Activated T-cell treated with anti-CD3 and anti-CD28 coated beads, Interleukin-2, amount 50 U/mL, for 72 hours (primary cell): ENCODE measurements around the gene MICALL1. TPM values are rescaled to one million over a fixed set of nuclear protein-coding genes. Genes with fewer than 3 reads are reported as not detected.
"Not testable (repeated sequence)": the region's sequence is repeated elsewhere in the genome, so short reads cannot be mapped to it uniquely, and the experiment has no call there.

ENCODE experiments used
- ATAC-seq, 2 donors: fragments of 150-1000 bp; cut with Tn5 transposase; replicated peaks in 1 of 2; 2 replicates each; pipeline ENCODE4 v1.10.0; 2021; ENCODE audit warnings: moderate library complexity in 2 of 2, mild to moderate bottlenecking in 1 of 2
- DNase-seq, 2 donors: peaks; one replicate each; pipeline ENCODE4 v3.0.0; 2021 to 2022; ENCODE audit warnings: mixed read lengths in 1 of 2
- H3K27ac Mint-ChIP-seq: one replicate; pipeline ENCODE4 v1.8.0; 2022; ENCODE audit warnings: mild to moderate bottlenecking, moderate library complexity, mixed read lengths
- H3K27me3 Mint-ChIP-seq: one replicate; pipeline ENCODE4 v1.8.0; 2022; ENCODE audit warnings: low read depth, mixed read lengths
- H3K36me3 Mint-ChIP-seq, 2 donors: one replicate each; pipeline ENCODE4 v1.8.0; 2022; ENCODE audit warnings: mixed read lengths in 2 of 2, mild to moderate bottlenecking in 1 of 2; ENCODE audit not compliant: insufficient read depth in 2 of 2
- H3K4me1 Mint-ChIP-seq: one replicate; pipeline ENCODE4 v1.8.0; 2022; ENCODE audit warnings: low read depth, mixed read lengths
- H3K4me3 Mint-ChIP-seq, 2 donors: one replicate each; pipeline ENCODE4 v1.8.0; 2022; ENCODE audit warnings: mild to moderate bottlenecking in 2 of 2, mixed read lengths in 2 of 2, moderate library complexity in 2 of 2
- H3K9me3 Mint-ChIP-seq, 2 donors: one replicate each; pipeline ENCODE4 v1.8.0; 2022; ENCODE audit warnings: mixed read lengths in 2 of 2
- total RNA-seq, 2 donors: library from RNA; stranded (reverse); gene quantifications; one replicate each; pipeline ENCODE4 v1.2.3, GENCODE V29; 2022

The MICALL1 gene
- total RNA-seq, 2 donors from 2014 or later = 21.3 to 21.6 TPM

DNA sequence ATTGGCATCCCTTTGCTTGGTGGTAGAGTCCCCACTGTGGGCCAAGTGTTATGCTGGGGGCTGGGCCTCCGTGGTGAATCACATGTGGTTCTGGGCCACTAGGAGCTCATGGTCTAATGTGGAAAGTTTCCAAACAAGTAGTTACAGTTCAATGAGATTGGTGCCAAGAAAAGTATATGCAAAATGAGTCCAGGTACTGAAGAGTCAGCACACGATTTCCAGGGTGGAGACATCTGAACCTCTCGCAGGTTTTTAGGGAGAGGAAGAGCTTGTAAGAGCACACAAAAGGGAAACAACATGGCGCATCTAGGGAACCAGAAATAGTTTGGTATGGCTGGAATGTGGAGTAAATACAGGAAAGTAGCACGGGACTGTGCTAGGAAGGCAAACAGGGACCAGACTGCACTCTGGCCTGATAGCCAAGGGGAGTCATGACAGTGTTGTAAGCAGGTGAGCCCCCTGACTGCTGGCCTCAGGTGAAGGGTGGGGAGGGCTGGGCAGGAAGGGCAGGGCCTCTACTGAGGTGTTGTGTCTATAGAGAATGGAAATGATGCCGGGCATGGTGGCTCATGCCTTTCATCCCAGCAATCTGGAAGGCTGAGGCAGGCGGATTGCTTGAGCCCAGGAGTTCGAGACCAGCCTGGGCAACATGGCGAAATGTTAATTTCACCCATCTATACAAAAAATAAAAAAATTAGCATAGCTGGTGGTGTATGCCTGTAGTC lies 60.0 kb downstream of the MICALL1 start:
- ATAC-seq (no peak), DNase-seq (no peak)
- Mint-ChIP-seq H3K36me3 (peaks cover 4 to 7% of the 10 kb centered on the region in 2 donors), H3K9me3 (no peaks in the 10 kb centered on the region), H3K4me1 (peaks cover 4% of the 10 kb centered on the region), H3K27me3 (no peaks in the 10 kb centered on the region), H3K27ac (no peak overlapping the region), H3K4me3 (no peak overlapping the region)

DNA sequence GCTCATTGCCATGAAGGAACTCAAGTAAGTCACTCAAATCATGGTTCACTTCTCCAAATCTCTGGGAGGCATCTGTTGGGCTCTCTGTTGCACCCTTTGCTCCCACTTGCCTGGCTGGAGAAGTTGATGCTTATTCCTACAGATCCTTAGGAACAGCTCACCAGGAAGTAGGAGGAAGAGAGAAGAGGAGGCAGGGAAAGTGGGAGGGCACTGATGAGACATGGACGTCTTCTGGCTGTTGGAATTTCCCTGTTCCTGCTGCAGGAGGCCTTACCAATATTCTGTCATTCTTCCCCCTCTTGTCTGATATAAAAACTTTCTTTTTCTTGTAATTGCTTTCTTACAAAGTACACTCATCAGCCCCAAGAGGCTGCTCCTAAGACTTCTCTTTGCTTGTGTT lies 61.0 kb downstream of the MICALL1 start:
- H3K4me3 Mint-ChIP-seq = no peak overlapping the region
- H3K36me3 Mint-ChIP-seq = peaks cover 1 to 5% of the 10 kb centered on the region in 2 donors
- no peaks in the 10 kb centered on the region for H3K27me3 Mint-ChIP-seq
- H3K9me3 Mint-ChIP-seq = no peaks in the 10 kb centered on the region
- peaks cover 4% of the 10 kb centered on the region for H3K4me1 Mint-ChIP-seq
- no peak overlapping the region for H3K27ac Mint-ChIP-seq
- ATAC-seq (no peak), DNase-seq (no peak)

DNA sequence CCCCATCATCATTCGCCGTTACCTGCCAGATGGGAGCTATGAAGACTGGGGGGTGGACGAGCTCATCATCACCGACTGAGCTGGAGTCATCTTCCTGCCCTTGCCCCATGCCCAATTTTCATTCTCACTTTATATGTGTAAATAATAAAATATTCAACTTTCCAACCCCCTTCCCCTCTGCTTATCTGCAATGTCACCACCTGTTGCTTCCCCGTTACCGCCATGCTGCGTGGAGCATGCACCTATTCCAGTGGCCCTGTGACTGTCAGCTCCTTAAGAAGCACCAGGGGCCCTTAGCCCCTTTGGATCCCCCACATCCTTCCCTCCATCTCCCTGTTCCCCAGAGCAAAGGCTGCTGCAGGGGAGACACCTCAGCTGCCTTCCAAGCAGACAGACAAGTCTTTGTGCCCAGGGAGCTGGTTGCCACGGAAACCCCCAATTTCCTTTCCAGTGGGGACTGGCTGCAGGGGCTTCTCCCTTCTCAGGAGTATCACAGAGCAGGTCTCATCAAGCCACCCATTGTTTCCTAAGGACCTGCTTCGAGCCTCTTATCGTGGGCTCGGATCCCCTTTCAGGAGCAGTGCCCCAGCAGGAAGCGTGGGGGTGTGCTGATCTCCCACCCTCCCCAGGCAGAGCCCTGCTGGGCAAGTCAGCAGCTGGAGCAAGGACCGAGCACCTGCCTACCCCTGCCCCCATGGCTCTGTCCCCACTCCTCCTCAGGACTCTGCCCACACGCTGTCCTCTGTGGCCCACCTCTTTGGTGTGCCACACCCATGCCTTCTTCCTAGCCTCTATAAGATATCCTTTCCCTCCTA lies 61.7 kb downstream of the MICALL1 start:
- ATAC-seq = no peak
- Mint-ChIP-seq H3K4me3 (no peak overlapping the region), H3K4me1 (peaks cover 4% of the 10 kb centered on the region), H3K9me3 (no peaks in the 10 kb centered on the region), H3K36me3 (peaks cover 1 to 5% of the 10 kb centered on the region in 2 donors), H3K27me3 (no peaks in the 10 kb centered on the region), H3K27ac (no peak overlapping the region)
- no peak for DNase-seq

DNA sequence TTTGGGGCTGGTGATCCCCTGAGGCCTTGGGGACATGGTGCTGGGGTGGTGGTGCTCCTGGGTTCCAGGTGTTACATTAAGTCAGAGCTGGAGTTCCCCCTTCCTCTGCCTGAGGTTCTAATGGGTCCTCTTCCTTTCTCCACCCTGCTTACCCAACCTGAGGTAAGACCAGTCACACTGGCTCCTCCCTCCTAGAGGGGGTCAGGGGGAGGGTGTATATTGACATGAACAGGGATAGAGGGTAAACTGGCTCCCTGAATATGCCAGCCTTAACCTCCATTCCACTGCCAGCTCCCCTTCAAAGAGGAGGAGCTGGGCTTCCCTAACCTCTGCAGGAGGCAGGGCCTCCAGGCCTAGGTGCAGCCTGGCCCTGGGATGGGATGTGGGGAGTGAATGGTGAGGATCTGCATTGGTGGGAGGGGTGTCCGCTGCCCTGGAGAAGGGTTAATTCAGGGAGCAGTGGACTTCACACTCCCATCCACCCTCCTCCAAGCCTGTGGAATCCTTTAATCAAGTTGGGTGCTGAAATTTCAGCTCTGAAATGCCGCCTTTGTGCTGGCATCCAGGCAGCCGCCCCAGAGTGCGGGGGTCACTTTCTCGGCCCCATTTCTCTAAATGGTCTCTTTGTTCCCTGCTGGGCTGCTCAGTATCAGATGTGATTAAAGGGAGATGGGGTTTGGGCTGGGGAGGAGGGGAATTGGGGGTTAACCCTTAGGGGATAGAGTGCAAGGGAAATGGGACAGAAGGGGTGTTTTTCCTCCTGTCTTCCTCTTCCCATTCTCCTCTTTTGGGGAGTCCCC lies 62.6 kb downstream of the MICALL1 start:
- DNase-seq = no peak
- Mint-ChIP-seq H3K27ac (no peak overlapping the region), H3K9me3 (no peaks in the 10 kb centered on the region), H3K36me3 (peaks cover 1 to 5% of the 10 kb centered on the region in 2 donors), H3K4me3 (no peak overlapping the region), H3K27me3 (no peaks in the 10 kb centered on the region), H3K4me1 (peaks cover 4% of the 10 kb centered on the region)
- no peak for ATAC-seq

DNA sequence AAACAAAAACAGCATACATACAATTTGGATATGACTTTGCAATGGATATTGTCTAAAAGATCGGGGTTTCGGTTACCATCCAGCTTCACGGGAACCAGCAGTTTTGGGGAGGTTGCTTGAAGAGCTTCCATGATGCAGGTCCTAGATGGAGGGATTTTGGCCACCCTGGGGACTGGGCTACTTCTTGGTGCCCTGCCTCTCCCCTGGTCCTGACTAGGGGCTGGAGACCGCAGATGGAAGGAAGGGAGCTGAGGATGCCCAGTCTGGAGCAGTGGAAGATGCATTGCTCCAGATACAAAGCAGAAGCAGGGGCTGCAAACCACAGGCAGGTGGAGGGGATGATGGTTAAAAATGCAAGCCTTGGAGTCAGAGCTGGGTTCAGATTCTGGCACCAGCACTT lies 64.8 kb downstream of the MICALL1 start:
- Mint-ChIP-seq H3K4me3 (no peak overlapping the region), H3K36me3 (peaks cover 1 to 2% of the 10 kb centered on the region in 2 donors), H3K27ac (no peak overlapping the region), H3K27me3 (no peaks in the 10 kb centered on the region), H3K4me1 (peaks cover 2% of the 10 kb centered on the region), H3K9me3 (no peaks in the 10 kb centered on the region)
- DNase-seq (no peak), ATAC-seq (no peak)

DNA sequence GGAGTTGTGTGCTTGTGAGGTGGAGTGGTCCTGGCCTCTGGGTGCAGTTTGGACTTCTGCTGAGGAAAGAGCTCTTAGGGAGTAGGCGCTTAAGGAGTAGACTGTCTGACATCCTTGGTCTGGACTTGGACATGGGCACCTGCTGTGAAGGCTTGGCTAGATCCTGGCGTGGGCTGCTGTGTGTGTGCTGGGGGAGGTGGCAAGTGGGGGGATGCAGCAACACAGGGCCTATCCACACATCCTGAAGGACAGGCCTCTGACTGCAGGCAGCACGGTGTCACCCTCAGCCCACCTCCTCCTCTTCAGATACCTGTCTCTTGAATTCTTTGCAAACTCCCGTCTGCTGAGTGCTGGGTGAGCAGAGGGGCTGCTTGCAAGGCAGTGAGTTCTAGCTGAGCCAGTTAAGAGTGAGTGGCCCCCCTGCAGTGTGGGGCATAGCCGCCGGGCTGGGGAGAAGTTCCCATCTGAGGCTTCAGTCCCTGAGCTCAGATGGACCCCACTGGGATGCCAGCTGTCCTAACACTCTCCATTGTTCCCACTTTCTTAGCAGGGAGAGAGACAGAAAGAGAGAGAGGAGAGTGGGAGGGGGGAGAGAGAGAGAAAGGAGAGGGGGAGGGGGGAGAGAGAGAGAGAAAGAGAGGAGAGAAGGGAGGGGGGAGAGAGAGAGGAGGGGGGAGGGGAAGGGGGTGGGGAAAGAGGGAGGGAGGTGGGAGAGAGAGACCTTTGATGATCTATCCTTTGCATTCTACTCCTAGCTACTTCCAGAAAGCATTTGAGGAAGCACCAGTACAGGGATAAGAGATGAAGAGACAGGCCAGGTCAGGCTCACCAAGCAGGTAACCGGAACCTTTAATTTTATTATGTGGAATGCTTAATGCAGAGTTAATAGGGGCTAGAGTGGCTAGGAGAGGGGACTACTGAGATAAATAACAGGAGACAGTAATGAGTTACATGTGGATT lies 65.7 kb downstream of the MICALL1 start:
- Mint-ChIP-seq H3K4me3 (no peak overlapping the region), H3K4me1 (no peaks in the 10 kb centered on the region), H3K27me3 (no peaks in the 10 kb centered on the region), H3K27ac (no peak overlapping the region), H3K9me3 (no peaks in the 10 kb centered on the region), H3K36me3 (peaks cover 0 to 1% of the 10 kb centered on the region in 2 donors)
- DNase-seq (no peak), ATAC-seq (no peak)

DNA sequence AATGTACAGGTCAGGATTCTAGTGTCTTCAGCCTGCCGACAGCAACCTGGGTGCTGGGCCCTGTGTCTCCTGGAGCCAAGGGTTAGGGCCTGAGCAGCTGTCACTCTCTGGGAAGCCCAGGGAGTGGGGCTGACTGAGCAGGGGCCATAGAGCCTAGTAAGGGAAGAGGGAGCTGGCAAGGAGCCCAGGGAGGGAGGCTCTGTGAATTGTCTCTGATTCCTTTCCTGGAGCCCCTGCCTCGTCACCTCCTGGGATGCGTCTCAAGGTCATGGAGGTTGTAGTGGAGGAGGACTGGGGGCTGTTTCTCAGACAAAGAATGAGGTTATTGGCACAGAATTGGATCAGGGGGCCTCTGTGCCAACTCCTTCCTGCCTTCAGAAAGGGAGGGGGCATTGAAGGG lies 66.4 kb downstream of the MICALL1 start:
- Mint-ChIP-seq H3K27me3 (no peaks in the 10 kb centered on the region), H3K4me3 (no peak overlapping the region), H3K27ac (no peak overlapping the region), H3K9me3 (no peaks in the 10 kb centered on the region), H3K36me3 (peaks cover 0 to 1% of the 10 kb centered on the region in 2 donors), H3K4me1 (no peaks in the 10 kb centered on the region)
- DNase-seq (no peak), ATAC-seq (no peak)

DNA sequence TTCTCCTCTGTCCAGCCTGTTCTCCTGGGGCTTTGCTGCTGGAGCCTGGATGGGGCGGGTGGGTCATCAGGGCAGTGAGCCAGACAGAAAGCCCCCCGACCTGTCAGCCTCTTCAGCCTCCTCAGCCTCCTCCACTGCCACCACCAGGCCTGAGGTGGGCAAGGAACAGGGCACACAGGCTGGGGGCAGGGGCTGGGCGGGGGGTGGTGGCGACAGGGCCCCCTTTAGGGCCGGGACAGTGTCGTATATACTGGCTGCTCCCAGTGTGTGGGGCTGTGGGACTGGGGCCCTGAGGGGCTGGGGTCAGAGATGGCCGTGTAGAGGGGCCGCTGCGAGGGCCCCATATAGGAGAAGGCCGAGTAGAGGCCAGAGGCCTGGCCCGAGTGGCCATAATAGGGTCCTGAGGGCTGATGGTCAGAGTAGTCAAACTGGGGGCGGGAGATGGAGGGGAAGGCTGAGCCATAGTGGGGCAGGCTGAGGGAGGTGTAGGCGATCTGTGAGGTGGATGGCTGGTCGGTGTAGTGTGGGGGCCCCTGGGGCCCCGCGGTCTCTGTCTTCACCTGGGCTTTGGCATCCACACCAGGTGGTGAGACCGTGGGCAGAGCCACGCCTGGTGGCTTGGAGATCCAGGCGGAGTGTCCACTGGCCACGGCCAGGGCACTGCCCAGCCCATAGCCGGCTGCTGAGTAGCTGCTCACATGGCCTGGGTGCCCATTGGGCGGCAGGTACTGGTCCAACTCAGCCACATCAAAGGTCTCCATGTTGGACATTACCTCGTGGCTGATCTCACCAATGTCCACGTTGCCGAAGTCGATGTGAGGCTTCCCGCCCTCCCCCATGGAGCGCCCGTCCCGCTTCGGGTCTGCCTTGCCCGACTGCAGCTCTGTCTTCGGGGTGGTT lies 67.4 kb downstream of the MICALL1 start:
- Mint-ChIP-seq H3K27ac (no peak overlapping the region), H3K9me3 (no peaks in the 10 kb centered on the region), H3K36me3 (no peaks in the 10 kb centered on the region), H3K4me1 (no peaks in the 10 kb centered on the region), H3K27me3 (no peaks in the 10 kb centered on the region), H3K4me3 (no peak overlapping the region)
- DNase-seq = no peak
- no peak for ATAC-seq

DNA sequence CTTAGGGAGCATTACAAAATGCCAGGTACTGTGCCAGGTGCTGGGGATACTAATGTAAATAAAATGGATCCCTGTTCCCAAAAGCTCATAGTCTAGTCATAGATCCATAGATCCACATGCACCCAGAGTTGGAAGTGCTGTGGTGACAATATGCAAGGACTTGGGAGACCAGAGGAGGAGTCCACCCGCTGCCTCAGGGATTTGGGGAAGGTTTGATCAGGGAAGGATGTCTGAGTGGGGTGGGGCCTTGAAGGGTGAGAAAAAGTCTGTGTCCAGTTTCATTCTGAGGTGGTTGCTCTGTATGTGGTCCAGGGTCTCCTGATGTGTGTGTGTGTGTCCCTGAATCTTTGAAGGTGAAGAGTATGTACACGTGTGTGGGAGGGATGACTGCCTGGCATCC lies 69.1 kb downstream of the MICALL1 start:
- H3K4me1 Mint-ChIP-seq = no peaks in the 10 kb centered on the region
- no peak for DNase-seq
- H3K36me3 Mint-ChIP-seq = no peaks in the 10 kb centered on the region
- ATAC-seq = no peak
- no peak overlapping the region for H3K27ac Mint-ChIP-seq
- H3K4me3 Mint-ChIP-seq = no peak overlapping the region
- H3K9me3 Mint-ChIP-seq = no peaks in the 10 kb centered on the region
- H3K27me3 Mint-ChIP-seq = no peaks in the 10 kb centered on the region

DNA sequence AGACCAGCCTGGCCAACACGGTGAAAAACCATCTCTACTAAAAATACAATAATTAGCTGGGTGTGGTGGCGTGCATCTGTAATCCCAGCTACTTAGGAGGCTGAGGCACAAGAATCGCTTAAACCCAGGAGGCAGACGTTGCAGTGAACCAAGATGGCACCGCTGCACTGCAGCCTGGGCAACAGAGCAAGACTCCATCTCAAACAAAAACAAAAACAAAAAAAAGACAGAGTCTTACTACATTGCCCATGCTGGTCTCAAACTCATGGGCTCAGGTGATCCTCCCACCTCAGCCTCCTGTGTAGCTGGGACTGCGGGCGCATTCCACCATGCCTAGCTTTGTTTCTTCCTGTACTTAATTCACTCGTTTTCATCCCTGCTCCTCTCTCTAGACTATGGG lies 69.9 kb downstream of the MICALL1 start:
- H3K36me3 Mint-ChIP-seq, H3K4me1 Mint-ChIP-seq, H3K4me3 Mint-ChIP-seq, ATAC-seq, H3K27me3 Mint-ChIP-seq, H3K27ac Mint-ChIP-seq, DNase-seq, H3K9me3 Mint-ChIP-seq: not testable (repeated sequence)

DNA sequence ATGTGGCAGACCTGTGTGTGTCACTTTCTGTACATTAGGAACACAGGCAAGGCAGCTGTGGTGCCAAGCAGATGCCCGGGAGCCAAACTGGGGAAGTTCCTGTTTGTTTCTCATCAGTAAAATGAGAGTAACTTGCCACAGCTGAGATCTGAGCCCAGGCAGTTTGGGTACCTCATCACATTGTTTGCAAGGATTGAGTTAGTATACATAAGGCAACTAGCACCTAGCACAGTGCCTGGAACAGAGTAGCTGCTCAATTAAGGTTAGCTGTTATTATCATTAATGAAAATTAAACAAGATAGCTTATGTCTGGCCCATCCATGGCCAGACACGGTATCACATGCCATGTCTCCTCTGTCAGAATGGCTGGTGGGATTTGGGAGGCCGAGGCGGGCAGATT lies 70.5 kb downstream of the MICALL1 start:
- Mint-ChIP-seq H3K4me1 (no peaks in the 10 kb centered on the region), H3K27ac (no peak overlapping the region), H3K36me3 (no peaks in the 10 kb centered on the region), H3K27me3 (no peaks in the 10 kb centered on the region), H3K9me3 (no peaks in the 10 kb centered on the region), H3K4me3 (no peak overlapping the region)
- ATAC-seq (no peak), DNase-seq (no peak)

DNA sequence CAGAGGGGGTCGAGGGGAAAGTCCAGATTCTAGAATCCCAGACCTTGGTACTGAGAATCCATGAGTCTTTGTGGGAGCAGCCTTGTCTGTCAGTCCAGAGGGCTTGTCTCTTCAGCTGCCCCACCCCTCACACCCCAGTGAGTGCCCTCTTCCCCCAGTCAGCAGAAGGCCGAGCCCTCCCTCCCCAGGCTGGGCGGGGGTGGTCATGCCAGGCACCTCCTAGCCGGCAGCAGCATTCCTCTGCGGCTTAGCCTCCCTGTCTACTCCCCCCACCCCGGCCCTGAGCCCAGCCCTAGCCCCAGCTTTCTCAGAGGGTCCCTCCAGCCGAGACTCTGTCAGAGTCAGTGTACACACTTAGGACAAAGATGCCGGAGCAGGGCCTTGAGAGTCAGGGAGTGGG lies 73.7 kb downstream of the MICALL1 start:
- no peak overlapping the region for H3K27ac Mint-ChIP-seq
- H3K27me3 Mint-ChIP-seq = no peaks in the 10 kb centered on the region
- H3K9me3 Mint-ChIP-seq = no peaks in the 10 kb centered on the region
- no peak for ATAC-seq
- H3K4me1 Mint-ChIP-seq = no peaks in the 10 kb centered on the region
- DNase-seq = no peak
- no peak overlapping the region for H3K4me3 Mint-ChIP-seq
- H3K36me3 Mint-ChIP-seq = no peaks in the 10 kb centered on the region
